GM12873 (cell line): ENCODE measurements around the gene INSC.

Experiments
- TF ChIP-seq, protein P1 (sequence below): IDR thresholded peaks from 2 replicates; pipeline ENCODE4 v1.5.1; 2012; ENCODE audit warnings: low read depth, mild to moderate bottlenecking, moderate library complexity, low read length, control low read depth; ENCODE audit not compliant: insufficient read depth; ENCODE audit errors: missing control alignments

The INSC gene

GRCh38 chr11:15268598-15268997 is 153.9 kb downstream of the INSC start:
- TF ChIP-seq, protein P1, sequence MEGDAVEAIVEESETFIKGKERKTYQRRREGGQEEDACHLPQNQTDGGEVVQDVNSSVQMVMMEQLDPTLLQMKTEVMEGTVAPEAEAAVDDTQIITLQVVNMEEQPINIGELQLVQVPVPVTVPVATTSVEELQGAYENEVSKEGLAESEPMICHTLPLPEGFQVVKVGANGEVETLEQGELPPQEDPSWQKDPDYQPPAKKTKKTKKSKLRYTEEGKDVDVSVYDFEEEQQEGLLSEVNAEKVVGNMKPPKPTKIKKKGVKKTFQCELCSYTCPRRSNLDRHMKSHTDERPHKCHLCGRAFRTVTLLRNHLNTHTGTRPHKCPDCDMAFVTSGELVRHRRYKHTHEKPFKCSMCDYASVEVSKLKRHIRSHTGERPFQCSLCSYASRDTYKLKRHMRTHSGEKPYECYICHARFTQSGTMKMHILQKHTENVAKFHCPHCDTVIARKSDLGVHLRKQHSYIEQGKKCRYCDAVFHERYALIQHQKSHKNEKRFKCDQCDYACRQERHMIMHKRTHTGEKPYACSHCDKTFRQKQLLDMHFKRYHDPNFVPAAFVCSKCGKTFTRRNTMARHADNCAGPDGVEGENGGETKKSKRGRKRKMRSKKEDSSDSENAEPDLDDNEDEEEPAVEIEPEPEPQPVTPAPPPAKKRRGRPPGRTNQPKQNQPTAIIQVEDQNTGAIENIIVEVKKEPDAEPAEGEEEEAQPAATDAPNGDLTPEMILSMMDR: no peak

GRCh38 chr11:15275141-15275540 is 160.4 kb downstream of the INSC start:
- TF ChIP-seq, protein P1: no peak

DNA sequence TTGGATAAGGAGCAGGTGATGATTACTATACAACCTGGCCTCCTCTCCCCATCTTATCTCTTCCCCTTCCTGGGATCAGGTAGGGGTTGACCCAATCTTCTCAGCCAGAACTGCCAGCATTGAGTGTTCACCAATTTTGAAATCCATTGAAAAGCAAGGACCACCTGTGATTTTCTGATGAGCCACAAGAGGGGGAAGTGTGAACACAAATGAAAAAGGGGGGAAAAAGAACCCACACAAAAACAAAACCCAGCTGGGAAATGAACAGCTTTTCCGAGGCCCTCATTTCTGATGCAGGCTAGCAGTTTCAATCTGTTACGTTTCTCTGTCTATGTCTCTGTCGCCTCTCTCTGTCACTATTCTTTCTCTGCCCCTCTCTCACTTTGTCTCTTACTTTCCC is 161.9 kb downstream of the INSC start:
- TF ChIP-seq, protein P1: peak; percentile 37

GRCh38 chr11:15278128-15278527 is 163.4 kb downstream of the INSC start:
- TF ChIP-seq, protein P1: no peak

DNA sequence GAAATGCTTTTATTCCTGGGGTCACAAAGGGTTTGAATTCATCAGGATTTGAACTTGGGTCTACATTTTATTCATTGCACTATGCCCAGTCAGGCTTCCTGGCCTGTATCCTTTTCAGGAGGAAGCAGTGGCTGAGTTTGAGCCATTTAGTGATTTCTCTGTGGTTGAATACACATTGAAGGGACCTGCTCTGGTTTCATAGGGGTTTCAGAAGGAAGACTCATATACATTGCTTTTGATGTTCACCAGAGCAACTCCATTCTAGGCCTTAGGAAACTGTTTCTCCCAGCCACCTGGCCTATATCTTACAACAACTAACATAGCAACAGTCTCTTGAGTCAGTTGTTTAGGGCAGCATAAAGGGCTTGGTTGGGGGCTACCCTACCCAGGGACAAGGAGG is 165.7 kb downstream of the INSC start:
- TF ChIP-seq, protein P1: no peak

- TF ChIP-seq, protein P1: no peak
These were observed 168.0 kb downstream of the INSC start for GRCh38 chr11:15282754-15283153.

- TF ChIP-seq, protein P1: no peak
These were observed 171.7 kb downstream of the INSC start for GRCh38 chr11:15286465-15286864.
